H54 (cell line): ENCODE data around the gene LRBA.

Source experiments
- DNase-seq: peaks from one replicate; pipeline ENCODE4 v3.0.0; 2011; ENCODE audit warnings: low spot score, mixed read lengths; ENCODE audit not compliant: insufficient read length
- FAIRE-seq: peaks from 3 replicates; lab custom pipeline; 2011; peaks lifted over from hg19 to GRCh38; lab: Jason Lieb, UNC
- POLR2A ChIP-seq: IDR thresholded peaks from 2 replicates; pipeline ENCODE4 v1.6.1; 2011; ENCODE audit warnings: low read depth, mild to moderate bottlenecking, low read length

Gene LRBA

DNA sequence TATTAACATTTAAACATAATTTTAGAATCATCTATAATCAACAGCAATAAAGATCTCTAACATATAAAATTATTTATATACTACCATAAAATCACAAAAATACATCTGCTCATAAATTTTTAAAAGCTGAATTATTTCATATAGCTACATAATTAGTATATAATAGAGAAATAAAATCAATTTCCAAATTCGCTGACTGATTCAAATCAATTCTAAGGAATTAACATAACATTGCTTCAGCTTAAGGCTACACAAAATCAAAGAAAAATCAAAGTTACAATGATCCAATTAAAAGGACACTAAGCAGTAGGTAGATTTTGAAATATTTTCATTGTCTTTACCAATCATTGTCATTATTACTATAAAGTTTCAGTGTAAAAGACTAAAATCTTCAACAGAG lies 194.7 kb downstream of the LRBA start:
- DNase-seq = no peak
- FAIRE-seq = no peak
- no peak for TF ChIP-seq POLR2A

DNA sequence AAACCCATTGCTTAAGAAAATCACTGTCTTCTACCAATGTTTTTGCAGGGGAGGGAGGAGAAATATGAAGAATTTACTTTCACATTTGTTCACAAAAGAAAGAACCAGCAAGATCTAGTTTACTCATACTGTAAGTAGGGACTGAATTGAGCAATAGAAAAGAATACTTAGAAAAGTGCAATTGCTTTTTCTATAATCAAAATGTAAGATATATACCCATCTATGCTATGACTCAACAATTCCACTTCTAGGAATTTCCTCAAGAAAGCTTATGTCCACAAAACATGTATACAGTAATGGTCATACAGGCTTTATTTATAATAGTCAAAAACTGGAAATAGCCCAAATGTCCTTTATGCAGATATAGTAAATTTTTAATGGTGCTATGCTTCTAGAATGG lies 196.4 kb downstream of the LRBA start:
- FAIRE-seq = no peak
- TF ChIP-seq POLR2A = no peak
- DNase-seq = no peak

DNA sequence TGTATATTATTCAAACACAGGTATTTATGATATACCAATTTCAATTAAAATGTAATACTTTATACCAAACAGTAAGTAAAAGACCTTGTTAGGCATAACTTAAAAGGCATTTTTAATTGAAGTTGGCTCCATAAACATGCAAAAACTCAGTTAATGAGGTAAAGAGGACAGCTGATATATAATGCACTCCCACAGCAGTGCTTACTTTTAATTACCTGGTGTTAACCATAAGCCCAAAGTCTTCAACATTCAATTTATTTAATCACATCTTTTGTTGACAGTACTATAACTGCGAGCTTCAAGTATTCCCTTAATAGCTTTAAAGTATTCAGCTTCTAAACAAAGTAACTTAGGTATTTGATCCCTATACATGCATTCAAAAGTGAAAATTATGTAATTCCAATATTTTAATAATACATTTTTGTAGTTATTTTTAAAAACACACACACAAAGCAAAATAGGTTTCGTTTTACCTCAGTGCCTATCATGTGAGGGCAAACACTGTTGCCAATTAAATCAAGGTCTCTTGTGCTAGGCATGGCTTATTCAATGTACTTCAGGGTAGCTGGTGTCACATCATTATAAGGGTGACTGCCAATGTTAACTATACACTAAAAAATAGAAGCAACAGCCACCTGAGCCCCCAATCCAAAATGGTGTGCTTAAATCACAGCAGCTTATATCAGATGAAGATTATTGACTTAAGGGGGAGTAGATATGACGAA lies 197.1 kb downstream of the LRBA start:
- no peak for TF ChIP-seq POLR2A
- DNase-seq (no peak), FAIRE-seq (no peak)

DNA sequence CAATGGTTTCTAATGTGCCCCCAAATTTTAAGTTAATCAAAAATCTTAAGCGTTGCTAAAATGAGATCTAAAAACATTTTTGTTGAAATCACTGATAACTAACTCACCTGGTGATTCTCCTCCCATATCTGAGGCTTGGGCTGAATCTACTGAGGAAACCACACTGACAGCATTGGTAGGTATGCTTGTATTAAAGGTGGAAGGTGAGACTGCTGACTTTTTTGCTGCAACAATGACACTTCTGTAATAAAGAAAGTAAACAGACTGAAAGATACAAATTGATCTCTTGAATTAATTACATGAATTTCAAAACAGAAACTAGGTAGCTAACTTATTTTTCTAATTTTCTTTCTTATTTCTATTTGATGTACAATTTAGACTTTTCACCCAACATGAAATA lies 198.1 kb downstream of the LRBA start:
- FAIRE-seq = no peak
- DNase-seq = no peak
- TF ChIP-seq POLR2A = no peak

DNA sequence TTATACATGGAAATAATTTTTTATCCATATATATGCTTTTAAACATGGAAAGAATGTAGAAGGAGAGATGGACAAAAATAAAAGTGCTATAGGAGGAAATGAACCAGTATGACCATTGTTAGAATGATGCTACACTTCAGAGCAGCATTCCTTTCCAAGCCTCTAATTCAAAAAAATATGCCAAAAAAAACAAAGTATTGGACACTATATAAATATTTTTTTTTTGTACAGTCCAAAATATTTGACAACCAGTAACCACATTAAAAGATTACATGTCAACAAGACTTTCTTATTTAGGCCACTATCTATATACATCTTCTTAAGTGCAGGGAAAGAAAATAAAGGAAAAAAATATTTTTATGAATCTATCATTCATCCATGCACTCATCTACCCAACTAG lies 198.6 kb downstream of the LRBA start:
- DNase-seq (no peak), FAIRE-seq (no peak)
- TF ChIP-seq POLR2A = no peak

DNA sequence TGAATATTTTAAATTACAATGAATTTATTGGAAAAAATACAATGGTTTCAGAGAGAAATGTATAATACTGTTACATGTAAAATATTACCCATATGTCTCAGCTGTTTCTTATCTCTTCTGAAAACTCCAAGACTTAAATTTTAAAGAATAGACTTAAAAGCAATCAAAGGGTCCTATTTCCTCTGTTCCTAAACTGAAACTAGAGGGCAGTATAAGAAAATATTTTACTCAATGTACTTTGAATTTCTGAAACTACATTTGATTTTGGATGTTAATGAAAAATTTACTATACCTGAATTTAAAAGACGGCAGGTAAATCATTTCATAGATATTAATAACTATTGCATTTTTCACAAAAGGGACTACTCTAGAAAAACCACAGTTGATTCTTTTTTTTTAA lies 200.2 kb downstream of the LRBA start:
- DNase-seq (no peak), FAIRE-seq (no peak)
- no peak for TF ChIP-seq POLR2A

DNA sequence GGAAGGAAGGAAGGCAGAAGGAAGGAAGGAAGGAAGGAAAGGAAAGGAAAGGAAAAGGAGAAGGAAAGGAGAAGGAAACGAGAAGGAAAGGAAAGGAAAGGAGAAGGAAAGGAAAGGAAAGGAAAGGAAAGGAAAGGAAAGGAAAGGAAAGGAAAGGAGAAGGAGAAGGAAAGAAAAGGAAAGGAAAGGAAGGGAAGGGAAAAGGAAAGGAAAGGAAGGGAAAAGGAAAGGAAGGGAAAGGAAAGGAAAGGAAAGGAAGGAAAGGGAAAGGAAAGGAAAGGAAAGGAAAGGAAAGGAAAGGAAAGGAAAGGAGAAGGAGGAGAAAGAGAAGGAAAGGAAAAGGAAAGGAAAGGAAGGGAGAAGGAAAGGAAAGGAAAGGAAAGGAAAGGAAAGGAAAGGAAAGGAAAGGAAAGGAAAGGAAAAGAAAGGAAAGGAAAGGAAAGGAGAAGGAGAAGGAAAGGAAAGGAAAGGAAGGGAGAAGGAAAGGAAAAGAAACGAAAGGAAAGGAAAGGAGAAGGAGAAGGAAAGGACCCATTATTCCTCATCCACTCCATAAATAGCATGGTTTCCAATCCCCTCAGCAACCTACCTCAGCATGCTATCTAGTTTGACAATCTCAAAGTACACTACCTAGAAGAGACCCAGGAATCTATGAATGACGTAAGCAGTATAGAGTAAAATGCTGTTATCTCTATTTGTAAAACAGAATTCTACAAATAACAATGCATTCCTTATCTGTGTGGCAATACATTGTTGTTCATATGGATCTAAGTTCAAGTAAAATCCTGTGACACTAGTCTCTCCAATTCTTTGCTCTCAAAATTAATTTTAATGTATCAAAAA lies 209.7 kb downstream of the LRBA start:
- no peak for DNase-seq
- TF ChIP-seq POLR2A = no peak
- no peak for FAIRE-seq

DNA sequence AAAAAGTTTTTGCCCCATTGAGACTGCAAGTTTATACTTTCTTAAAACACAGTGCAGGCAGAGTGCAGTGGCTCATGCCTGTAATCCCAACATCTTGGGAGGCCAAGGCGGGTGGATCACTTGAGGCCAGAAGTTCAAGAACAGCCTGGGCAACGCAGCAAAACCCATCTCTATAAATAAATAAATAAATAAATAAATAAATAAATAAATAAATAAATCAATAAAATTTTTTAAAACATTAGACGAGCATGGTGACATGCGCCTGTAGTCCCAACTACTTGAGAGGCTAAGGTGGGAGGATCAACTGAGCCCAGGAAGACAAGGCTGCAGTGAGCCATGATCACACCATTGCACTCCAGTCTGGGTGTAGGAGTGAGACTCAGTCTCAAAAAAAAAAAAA lies 213.3 kb downstream of the LRBA start:
- no peak for TF ChIP-seq POLR2A
- FAIRE-seq (no peak), DNase-seq (no peak)

DNA sequence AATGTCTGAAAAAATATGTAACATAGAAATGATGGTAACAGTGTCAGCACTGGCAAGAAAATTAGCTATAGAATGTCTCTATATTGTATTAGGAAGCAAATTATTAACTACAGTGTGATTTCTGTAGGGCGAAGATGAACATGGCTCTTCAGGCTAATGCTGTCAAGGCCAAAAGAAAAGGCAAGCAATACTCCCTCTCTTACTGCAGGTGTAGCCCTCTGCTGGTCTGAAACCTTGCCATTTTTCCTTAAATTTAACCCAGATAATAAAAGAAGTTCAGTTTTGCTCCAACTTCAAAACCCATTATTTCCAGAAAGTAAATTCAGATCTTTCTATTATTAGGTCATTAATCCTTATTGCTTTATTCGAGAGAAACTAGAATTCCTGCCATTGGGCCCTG lies 215.9 kb downstream of the LRBA start:
- FAIRE-seq (no peak), DNase-seq (no peak)
- no peak for TF ChIP-seq POLR2A

DNA sequence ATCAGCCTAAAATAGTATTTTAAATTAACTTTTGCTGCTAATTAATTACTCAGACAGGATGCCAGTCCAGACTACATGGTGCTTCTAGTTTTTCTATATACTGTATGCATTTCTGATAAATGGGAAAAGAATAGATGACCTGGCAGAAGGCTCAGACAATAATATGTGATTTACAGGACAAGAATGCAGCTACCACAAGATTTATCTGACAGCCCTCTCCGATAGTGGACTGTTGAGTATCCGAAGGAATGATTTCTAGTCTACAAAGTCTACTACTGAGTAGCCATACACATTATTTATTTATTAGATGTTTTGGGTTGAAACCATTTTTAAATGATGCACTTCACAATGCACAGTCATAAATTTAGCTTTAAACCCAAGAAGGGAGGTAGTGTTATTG lies 220.4 kb downstream of the LRBA start:
- DNase-seq = no peak
- no peak for FAIRE-seq
- TF ChIP-seq POLR2A = no peak

DNA sequence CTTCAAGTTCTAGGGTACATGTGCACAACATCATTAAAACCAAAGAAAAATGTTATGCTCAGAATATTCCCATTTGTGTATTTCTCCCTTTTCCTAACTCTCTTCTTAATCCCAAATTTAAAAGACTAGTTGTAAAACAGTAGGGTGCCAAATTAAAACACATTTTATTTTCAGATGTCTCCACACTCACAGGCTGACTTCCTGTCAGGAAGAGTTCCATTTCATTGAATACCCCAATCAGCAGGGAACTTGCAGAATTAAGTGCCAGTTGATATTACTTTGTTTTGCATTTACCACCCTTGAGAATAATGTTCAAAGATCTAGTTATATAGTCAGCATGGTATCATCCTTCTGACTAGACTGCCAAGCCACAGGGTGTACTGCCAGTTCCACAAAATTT lies 225.2 kb downstream of the LRBA start:
- FAIRE-seq (no peak), DNase-seq (no peak)
- no peak for TF ChIP-seq POLR2A

DNA sequence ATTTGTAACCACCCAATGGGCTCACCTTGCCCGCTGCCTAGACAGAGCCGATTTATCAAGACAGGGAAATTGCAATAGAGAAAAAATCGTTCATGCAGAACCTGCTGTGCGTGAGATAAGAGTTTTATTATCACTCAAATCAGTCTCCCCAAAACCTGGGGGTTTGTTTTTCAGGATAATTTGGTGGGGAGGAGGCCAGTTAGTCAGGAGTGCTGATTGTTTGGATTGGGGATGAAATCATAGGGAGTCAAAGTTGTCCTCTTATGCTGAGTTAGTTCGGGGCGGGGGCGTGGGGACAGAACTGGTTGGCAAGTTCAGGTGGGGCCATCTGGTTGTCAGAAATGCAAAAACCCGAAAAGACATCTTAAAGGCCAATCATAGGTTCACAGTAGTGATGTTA lies 230.1 kb downstream of the LRBA start:
- DNase-seq (no peak), FAIRE-seq (no peak)
- TF ChIP-seq POLR2A = no peak

DNA sequence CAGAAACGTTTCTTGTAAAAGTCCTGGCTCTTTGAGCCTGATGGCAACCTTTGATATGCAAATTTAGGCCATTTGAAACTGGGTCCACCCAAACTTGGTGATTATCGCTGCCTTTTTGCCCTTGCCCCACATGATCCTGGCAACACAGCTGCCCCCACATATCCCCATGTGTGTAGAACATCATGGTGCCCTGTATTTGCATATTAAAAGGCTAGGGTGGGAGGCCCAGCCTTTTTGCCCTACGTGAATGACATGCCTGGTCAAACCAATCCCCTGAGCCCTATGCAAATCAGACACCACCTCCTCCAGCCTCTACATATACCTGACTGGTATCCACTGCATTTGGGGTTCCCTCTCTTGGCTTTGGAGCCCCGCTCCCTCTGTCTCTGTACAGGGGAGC lies 230.8 kb downstream of the LRBA start:
- FAIRE-seq (no peak), DNase-seq (no peak)
- no peak for TF ChIP-seq POLR2A

DNA sequence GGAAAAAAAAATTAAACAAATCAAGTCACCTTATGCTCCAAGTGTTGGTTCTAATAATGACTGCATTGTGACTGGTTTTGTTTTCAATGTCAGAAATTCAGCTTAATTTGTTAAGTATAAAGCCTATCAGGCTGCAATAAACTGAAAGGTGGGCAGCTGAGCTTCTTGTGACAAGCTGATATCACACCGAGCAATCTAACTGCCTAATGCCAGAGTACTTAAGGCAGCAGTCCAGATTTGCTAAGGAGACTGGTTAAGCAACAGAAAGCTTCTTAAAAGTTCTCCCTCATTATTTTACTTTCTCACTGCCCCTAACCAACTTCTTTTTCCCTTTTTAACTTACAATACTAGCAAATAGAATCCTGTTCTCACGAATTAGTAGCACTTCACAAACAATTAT lies 232.2 kb downstream of the LRBA start:
- FAIRE-seq (no peak), DNase-seq (no peak)
- TF ChIP-seq POLR2A = no peak

DNA sequence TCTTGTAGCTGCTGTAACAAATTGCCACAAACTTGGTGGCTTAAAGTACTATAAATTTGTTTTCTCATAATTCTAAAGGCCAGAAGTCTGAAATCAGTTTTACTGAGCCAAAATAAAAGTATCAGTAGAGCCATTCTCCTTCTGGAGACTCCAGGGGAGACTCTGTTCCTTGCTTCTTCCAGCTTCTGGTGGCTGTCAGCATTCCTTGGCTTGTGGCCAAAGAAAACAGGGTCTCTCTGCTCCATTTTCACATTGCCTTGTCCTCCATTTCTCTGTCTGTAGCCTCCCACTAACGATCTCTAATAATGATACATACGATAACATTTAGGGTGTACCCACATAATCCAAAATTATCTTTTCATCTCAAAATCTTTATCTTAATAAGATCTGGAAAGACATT lies 232.8 kb downstream of the LRBA start:
- FAIRE-seq (no peak), DNase-seq (no peak)
- no peak for TF ChIP-seq POLR2A

DNA sequence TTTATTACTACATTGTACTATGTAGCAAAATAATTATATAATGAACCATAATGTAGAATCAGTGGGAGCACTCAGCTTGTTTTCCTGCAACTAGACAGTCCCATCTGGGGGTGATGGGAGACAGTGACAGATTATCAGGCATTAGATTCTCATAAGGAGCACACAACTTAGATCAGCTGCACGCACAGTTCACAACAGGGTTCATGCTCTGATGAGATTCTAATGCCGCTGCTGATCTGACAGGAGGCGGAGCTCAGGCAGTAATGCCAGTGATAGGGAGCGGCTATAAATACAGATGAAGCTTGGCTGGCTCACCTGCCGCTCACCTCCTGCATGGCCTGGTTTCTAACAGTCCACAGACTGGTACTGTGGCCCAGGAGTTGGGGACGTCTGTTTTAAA lies 233.9 kb downstream of the LRBA start:
- FAIRE-seq = no peak

More for the DNA sequence above, 233.9 kb downstream of the LRBA start:
- TF ChIP-seq POLR2A = no peak
- DNase-seq = no peak
